K562 (cell line): ENCODE results near the gene RPH3AL. TPM values are rescaled to one million over a fixed set of nuclear protein-coding genes. Genes with fewer than 3 reads are reported as not detected.

ENCODE experiments used
- ARID1B ChIP-seq: fragments of 450-650 bp; IDR thresholded peaks from 2 replicates; pipeline ENCODE4 v1.6.1; 2016; ENCODE audit warnings: antibody characterized with exemption, mild to moderate bottlenecking, inconsistent platforms
- BHLHE40 ChIP-seq: IDR thresholded peaks from 2 replicates; pipeline ENCODE4 v1.6.1; 2011; ENCODE audit warnings: low read length, improper control_type of control experiment
- BRD9 ChIP-seq: fragments of 450-650 bp; IDR thresholded peaks from 2 replicates; pipeline ENCODE4 v1.6.1; 2018; ENCODE audit warnings: low read depth; ENCODE audit not compliant: partially characterized antibody
- CBFA2T3 ChIP-seq: fragments of 450-650 bp; IDR thresholded peaks from 2 replicates; pipeline ENCODE4 v1.6.1; 2017
- ESRRA ChIP-seq: fragments of 450-650 bp; IDR thresholded peaks from 2 replicates; pipeline ENCODE4 v1.6.1; 2014; ENCODE audit warnings: low read depth, mild to moderate bottlenecking, moderate library complexity, borderline replicate concordance
- FOXK2 ChIP-seq, 2 experiments: fragments of 450-650 bp; IDR thresholded peaks in 1 of 2; conservative IDR thresholded peaks in 1 of 2; 2 replicates each; pipeline ENCODE4 v1.6.1; 2016; ENCODE audit warnings: low read depth in 2 of 2, mild to moderate bottlenecking in 1 of 2
- HLTF ChIP-seq: fragments of 450-650 bp; IDR thresholded peaks from 2 replicates; pipeline ENCODE4 v1.6.1; 2016
- L3MBTL2 ChIP-seq: fragments of 450-650 bp; IDR thresholded peaks from 2 replicates; pipeline ENCODE4 v1.6.1; 2016; ENCODE audit warnings: mild to moderate bottlenecking, moderate library complexity
- MGA ChIP-seq: fragments of 450-650 bp; IDR thresholded peaks from 2 replicates; pipeline ENCODE4 v1.6.1; 2016; ENCODE audit warnings: mild to moderate bottlenecking, moderate library complexity
- MTA2 ChIP-seq: fragments of 450-650 bp; IDR thresholded peaks from 2 replicates; pipeline ENCODE4 v1.6.1; 2016; ENCODE audit warnings: low read depth
- NCOR1 ChIP-seq: fragments of 450-650 bp; IDR thresholded peaks from 2 replicates; pipeline ENCODE4 v1.6.1; 2016; ENCODE audit warnings: mild to moderate bottlenecking, moderate library complexity
- SOX6 ChIP-seq: fragments of 450-650 bp; IDR thresholded peaks from 2 replicates; pipeline ENCODE4 v1.6.1; 2014; ENCODE audit warnings: mild to moderate bottlenecking
- TAL1 ChIP-seq: fragments of 450-650 bp; IDR thresholded peaks from 2 replicates; pipeline ENCODE4 v1.6.1; 2016; ENCODE audit warnings: mild to moderate bottlenecking
- TCF3 ChIP-seq: sonication (generic); formaldehyde crosslinking; IDR thresholded peaks from 2 replicates; pipeline ENCODE4 v1.4.0; 2020; ENCODE audit warnings: mild to moderate bottlenecking, missing genetic modification reagents
- TEAD4 ChIP-seq, 2 experiments: sonication (generic) in 1 of 2; formaldehyde crosslinking in 1 of 2; IDR thresholded peaks; 2 replicates each; pipeline versions ENCODE4 v1.6.1 to v1.8.0; 2012 to 2022; ENCODE audit warnings: borderline replicate concordance in 1 of 2, inconsistent platforms in 1 of 2, low read length in 1 of 2, mild to moderate bottlenecking in 1 of 2, missing genetic modification reagents in 1 of 2
- ZKSCAN8 ChIP-seq: fragments of 200-800 bp; sonication (Bioruptor generic); IDR thresholded peaks from 2 replicates; pipeline ENCODE4 v1.6.1; 2016; ENCODE audit warnings: missing genetic modification characterization, missing compliant biosample characterization
- ZNF197 ChIP-seq: fragments of 200-800 bp; sonication (Bioruptor generic); IDR thresholded peaks from 2 replicates; pipeline ENCODE4 v1.6.1; 2016; ENCODE audit warnings: low read depth, missing genetic modification characterization, missing compliant biosample characterization
- polyA plus RNA-seq, 8 experiments: library from polyadenylated mRNA; depleted of rRNA in 4 of 8; stranded (reverse) in 5 of 8; unstranded in 3 of 8; fragments of >200 nt; fragmentation: Nextera tagmentation in 2 of 8; fragmentation: Illumina TruSeq in 1 of 8; extraction: Ambion mirVana in 2 of 8; extraction: Trizol in 1 of 8; gene quantifications; 2 replicates each; pipeline versions ENCODE4 v1.2.1 to v1.2.3, GENCODE V29; 2011 to 2014; ENCODE audit warnings: inconsistent platforms in 1 of 8, missing spikeins in 1 of 8
- total RNA-seq, 7 experiments: library from RNA; depleted of rRNA in 6 of 7; stranded (reverse); fragments of >200 nt in 6 of 7; fragmentation: Illumina TruSeq in 2 of 7; extraction: Trizol in 2 of 7; gene quantifications; 2 replicates each; pipeline versions ENCODE4 v1.2.1 to v1.2.3, GENCODE V29; 2011 to 2021; ENCODE audit warnings: low replicate concordance in 1 of 7

The RPH3AL gene
- total and polyA plus RNA-seq, 9 of the 15 experiments (the other 6 are each of a cell fraction or from before 2014, with no cell fraction given) = 0.18 to 1.7 (median 0.39) TPM

- TF ChIP-seq MGA (peak; percentile 46; the same call in 1 of the 2 replicates), FOXK2 (conservative IDR thresholded peaks at IDR 0.05 in 1 of 2, IDR thresholded peaks at IDR 0.05 in 1 of 2; ENCODE audit: low read depth in 2 of 2) (0 out of 4 replicates have a peak, but pooled peaks of 1 of the 2 experiments have one; percentile 20), ZKSCAN8 (no peak), ZNF197 (CRISPR knock-in tag) (peak; percentile 50; the same call in 1 of the 2 replicates), BHLHE40 (peak; percentile 78), ARID1B (peak; percentile 45), CBFA2T3 (peak; percentile 82), BRD9 (no peak), SOX6 (0 out of 2 replicates have a peak, but pooled peaks have one; percentile 12), ESRRA (peak; percentile 59), TAL1 (peak; percentile 53), MTA2 (peak; percentile 32; the same call in 1 of the 2 replicates), HLTF (no peak), L3MBTL2 (peak; percentile 40; the same call in 1 of the 2 replicates), TCF3 (peak; percentile 54), NCOR1 (peak; percentile 50; the same call in 1 of the 2 replicates), TEAD4 (IDR thresholded peaks at IDR 0.05; ENCODE audit: low read length) (peak; percentile 45), TEAD4 (CRISPR knock-in tag; IDR thresholded peaks at IDR 0.05; ENCODE audit: borderline replicate concordance) (no peak)
Observed at GRCh38 chr17:393806-394717, 41.5 kb upstream of the RPH3AL start (continued).
